ENCODE results near the gene AGPS.
"Not testable (repeated sequence)": the region's sequence is repeated elsewhere in the genome, so short reads cannot be mapped to it uniquely, and the experiment has no call there.

AGPS gene

DNA sequence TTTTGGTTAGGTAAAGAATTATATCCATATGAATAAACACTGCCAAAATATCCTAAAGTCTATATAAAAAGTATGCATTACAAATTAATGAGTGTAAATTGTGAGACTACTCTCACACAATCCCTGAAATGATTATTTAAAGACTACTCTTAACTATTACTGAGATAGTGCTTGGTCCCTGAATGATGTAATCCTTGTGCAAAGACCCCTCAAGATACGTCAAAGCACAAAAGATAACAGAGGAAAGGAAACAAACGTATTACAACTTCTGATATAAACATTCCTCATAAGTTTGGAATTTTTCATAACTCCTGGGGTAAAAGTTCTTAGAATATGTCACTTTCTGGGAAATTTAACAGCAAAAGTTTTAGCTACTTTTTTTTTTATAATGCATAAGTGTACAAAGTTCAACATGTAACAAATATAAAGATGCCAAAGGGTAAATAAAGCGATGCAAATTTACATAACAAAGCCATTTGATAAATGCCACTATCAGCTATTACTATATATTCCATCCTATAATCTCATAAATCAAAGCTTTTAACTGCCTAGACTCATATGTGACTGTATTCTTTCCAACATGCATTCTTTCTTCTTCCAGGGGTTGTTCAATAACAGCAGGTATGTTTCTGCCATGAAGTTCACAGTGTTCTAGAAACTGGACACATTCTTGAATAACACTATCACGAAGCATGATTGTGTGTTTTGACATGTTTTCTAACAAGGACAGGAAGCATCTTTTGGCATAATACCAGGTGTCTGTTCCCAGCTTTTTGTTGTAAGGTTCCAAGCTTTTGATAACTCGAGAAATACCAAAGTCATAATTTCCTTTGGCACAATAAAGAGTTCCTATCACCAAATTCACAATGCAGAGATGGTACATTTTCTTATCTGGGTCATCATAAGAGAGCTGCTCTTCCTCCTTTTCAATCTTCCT is 158.0 kb downstream of the AGPS start:
- H3K27ac ChIP-seq: no peak overlapping the region
- TF ChIP-seq, protein P1, sequence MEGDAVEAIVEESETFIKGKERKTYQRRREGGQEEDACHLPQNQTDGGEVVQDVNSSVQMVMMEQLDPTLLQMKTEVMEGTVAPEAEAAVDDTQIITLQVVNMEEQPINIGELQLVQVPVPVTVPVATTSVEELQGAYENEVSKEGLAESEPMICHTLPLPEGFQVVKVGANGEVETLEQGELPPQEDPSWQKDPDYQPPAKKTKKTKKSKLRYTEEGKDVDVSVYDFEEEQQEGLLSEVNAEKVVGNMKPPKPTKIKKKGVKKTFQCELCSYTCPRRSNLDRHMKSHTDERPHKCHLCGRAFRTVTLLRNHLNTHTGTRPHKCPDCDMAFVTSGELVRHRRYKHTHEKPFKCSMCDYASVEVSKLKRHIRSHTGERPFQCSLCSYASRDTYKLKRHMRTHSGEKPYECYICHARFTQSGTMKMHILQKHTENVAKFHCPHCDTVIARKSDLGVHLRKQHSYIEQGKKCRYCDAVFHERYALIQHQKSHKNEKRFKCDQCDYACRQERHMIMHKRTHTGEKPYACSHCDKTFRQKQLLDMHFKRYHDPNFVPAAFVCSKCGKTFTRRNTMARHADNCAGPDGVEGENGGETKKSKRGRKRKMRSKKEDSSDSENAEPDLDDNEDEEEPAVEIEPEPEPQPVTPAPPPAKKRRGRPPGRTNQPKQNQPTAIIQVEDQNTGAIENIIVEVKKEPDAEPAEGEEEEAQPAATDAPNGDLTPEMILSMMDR (conservative IDR thresholded peaks at IDR 0.05): no peak

DNA sequence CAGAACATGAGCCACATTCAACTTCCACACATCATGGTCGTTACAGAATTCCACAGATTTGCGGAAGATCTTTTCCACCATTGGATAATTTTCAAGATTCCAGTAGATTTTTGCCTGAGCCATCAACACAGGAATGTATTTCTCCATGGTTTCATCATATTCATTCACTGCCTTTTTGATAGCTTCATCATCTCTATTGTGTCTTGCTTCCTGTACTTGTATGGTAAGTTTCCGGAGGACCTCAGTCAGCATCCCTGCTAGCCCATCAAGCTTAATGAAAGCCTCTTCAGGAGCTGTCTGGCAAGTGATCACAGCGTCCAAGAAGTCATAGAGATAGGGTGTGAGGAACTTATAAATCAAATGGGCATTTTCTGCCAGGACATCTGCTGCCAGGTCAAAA is 158.8 kb downstream of the AGPS start:
- not testable (repeated sequence) for H3K27ac ChIP-seq

GRCh38 chr2:177551989-177552421 is 159.4 kb downstream of the AGPS start:
- peak overlapping the region; percentile 83; the same call in 1 of the 2 replicates for H3K27ac ChIP-seq
- TF ChIP-seq, protein P1 (conservative IDR thresholded peaks at IDR 0.05): no peak

DNA sequence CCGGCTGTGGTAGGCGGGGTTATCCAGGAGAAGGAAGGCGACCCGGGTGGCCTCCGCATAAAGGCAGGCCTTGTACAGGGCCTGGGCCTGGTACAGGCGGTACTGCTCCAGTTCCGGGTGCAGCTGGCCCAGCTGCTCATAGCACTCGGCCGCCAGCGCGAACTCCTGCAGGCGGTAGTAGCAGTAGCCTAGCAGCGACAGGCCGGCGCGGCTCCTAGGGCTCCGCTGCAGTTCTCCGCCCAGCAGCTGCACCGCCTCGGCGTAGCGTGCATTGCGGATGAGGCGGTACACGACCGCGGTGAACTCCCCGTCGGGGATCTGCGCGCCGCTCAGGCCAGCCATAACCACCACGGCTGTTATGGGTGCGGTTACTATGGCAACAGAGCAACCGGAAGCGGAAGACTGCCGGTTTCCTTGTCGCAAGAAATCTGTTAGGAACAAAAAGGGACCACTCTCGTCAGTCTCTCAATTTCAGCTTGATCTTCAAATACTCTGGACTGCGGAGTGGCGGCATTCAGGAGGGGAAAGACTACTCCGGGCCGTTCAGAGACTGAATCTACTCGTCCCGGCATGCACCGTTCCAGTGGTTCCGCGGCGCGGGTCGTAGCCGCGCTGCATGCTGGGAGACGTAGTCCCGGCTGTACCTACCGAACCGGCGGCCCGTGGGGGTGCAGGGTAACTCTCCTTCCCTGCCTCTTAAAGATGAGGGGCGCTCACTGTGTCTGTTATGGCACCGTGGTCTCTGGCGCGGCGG is 160.0 kb downstream of the AGPS start:
- peak overlapping the region; percentile 83 for H3K27ac ChIP-seq
- TF ChIP-seq, protein P1 (conservative IDR thresholded peaks at IDR 0.05): no peak

DNA sequence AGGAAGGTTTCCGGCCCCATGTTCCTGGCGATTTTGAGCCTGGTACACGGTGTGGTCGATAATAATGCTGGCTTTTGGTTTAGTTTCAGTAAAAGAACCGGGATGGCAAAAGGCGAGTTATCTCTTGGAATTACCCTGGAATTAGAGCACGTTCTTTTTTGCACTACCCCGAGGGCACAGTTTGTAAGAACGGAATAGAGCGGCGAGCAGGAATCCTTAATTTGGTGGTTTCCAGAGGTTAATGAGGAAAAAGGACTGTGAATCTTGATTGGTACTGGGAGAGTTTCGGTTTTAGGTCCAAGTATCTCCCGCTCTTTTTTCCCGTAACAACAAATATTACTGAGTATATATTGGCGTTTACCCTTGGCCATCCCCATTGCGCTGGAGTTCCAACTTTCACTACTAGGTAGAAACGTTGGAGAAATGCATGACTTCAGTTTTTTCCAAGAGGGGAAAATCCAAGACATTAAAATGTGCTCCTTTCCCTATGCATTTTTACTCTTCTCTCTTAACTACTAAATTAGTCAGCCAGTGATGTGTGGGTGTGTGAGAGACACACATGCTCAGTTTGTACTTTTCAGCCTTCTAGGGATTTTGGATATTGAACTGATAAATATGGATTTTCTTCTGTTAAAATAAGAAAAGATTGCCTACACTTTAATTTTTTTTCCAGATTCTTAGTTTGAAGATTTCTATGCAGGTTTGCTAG is 160.8 kb downstream of the AGPS start:
- H3K27ac ChIP-seq: peak overlapping the region; percentile 83

GRCh38 chr2:177554365-177554764 is 161.8 kb downstream of the AGPS start:
- TF ChIP-seq, protein P1 (conservative IDR thresholded peaks at IDR 0.05): no peak
- no peak overlapping the region for H3K27ac ChIP-seq

More for the DNA sequence above, 160.8 kb downstream of the AGPS start:
- TF ChIP-seq, protein P1 (conservative IDR thresholded peaks at IDR 0.05): no peak

DNA sequence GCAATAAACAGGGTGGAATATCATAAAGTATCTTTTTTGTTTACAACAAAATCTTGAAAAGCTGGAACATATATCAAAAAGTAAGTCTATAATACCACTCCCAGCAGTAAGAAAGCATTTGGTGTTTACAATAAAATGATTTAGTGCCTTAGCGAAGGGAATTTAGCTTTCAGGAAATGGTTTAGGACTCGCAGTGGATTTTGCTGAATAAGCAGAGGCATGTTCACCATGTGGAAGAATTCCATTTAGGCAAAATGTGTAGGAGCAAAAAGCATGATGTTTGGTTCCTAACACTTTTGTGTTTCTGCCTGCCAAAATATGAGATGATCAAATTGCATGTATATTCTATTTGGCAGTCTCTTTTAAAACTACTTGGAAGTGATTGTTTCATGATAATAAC is 163.6 kb downstream of the AGPS start:
- TF ChIP-seq, protein P1 (conservative IDR thresholded peaks at IDR 0.05): no peak
- H3K27ac ChIP-seq: no peak overlapping the region

Measured in VCaP (cell line).